Glomerular visceral epithelial cell (primary cell): Measurements from ENCODE around the gene MUC13.

Experiments
- DNase-seq: peaks from one replicate; pipeline ENCODE4 v3.0.0-alpha.2; 2016; ENCODE audit errors: extremely low spot score

Gene MUC13

GRCh38 chr3:124942613-124943012 is 8.1 kb upstream of the MUC13 start:
- no peak for DNase-seq

GRCh38 chr3:124941771-124942170 is 7.2 kb upstream of the MUC13 start:
- no peak for DNase-seq

- no peak for DNase-seq
Observed at GRCh38 chr3:124939661-124940060, 5.1 kb upstream of the MUC13 start.

- no peak for DNase-seq
Observed at GRCh38 chr3:124938896-124939295, 4.3 kb upstream of the MUC13 start.

- no peak for DNase-seq
Observed at GRCh38 chr3:124937049-124937448, 2.5 kb upstream of the MUC13 start.

GRCh38 chr3:124935794-124936542 is 1.4 kb upstream of the MUC13 start:
- no peak for DNase-seq

GRCh38 chr3:124935264-124935663 is 713 bp upstream of the MUC13 start:
- DNase-seq: no peak

GRCh38 chr3:124928333-124929202 is 6.0 kb downstream of the MUC13 start:
- peak; percentile 62 for DNase-seq

- DNase-seq: no peak
Observed at GRCh38 chr3:124927574-124928045, 6.9 kb downstream of the MUC13 start.

- DNase-seq: no peak
Observed at GRCh38 chr3:124926426-124927101, 8.0 kb downstream of the MUC13 start.

- DNase-seq: no peak
Observed at GRCh38 chr3:124924741-124925140, 9.8 kb downstream of the MUC13 start.

GRCh38 chr3:124923833-124924232 is 10.7 kb downstream of the MUC13 start:
- no peak for DNase-seq

- no peak for DNase-seq
Observed at GRCh38 chr3:124920718-124921117, 13.8 kb downstream of the MUC13 start.

GRCh38 chr3:124919756-124920155 is 14.8 kb downstream of the MUC13 start:
- DNase-seq: no peak

GRCh38 chr3:124918524-124918923 is 16.0 kb downstream of the MUC13 start:
- DNase-seq: no peak

GRCh38 chr3:124916837-124917409 is 17.6 kb downstream of the MUC13 start:
- DNase-seq: no peak

GRCh38 chr3:124915254-124915653 is 19.3 kb downstream of the MUC13 start:
- no peak for DNase-seq

GRCh38 chr3:124907957-124908356 is 26.6 kb downstream of the MUC13 start:
- DNase-seq: no peak

GRCh38 chr3:124904835-124905492 is 29.6 kb downstream of the MUC13 start:
- DNase-seq: no peak

GRCh38 chr3:124903896-124904834 is 30.4 kb downstream of the MUC13 start:
- DNase-seq: no peak
